DND-41 (cell line): ENCODE data around the gene ADRM1.

Source experiments
- EZH2 ChIP-seq: IDR thresholded peaks from 3 replicates; pipeline ENCODE4 v1.6.1; 2012; ENCODE audit warnings: borderline replicate concordance, low read depth, mild to moderate bottlenecking, moderate library complexity, low read length, inconsistent platforms; ENCODE audit not compliant: severe bottlenecking
- TF ChIP-seq, protein P1 (sequence below): IDR thresholded peaks from 2 replicates; pipeline ENCODE4 v1.5.1; 2012; ENCODE audit warnings: borderline replicate concordance, low read length, moderate library complexity, mild to moderate bottlenecking; ENCODE audit not compliant: poor library complexity, severe bottlenecking; ENCODE audit errors: extremely low read depth

GRCh38 chr20:62332421-62332820, 29.6 kb downstream of the ADRM1 start:
- TF ChIP-seq, protein P1, sequence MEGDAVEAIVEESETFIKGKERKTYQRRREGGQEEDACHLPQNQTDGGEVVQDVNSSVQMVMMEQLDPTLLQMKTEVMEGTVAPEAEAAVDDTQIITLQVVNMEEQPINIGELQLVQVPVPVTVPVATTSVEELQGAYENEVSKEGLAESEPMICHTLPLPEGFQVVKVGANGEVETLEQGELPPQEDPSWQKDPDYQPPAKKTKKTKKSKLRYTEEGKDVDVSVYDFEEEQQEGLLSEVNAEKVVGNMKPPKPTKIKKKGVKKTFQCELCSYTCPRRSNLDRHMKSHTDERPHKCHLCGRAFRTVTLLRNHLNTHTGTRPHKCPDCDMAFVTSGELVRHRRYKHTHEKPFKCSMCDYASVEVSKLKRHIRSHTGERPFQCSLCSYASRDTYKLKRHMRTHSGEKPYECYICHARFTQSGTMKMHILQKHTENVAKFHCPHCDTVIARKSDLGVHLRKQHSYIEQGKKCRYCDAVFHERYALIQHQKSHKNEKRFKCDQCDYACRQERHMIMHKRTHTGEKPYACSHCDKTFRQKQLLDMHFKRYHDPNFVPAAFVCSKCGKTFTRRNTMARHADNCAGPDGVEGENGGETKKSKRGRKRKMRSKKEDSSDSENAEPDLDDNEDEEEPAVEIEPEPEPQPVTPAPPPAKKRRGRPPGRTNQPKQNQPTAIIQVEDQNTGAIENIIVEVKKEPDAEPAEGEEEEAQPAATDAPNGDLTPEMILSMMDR = no peak
- TF ChIP-seq EZH2 = no peak
